GM12878 (cell line): ENCODE results near the gene PRG3. TPM values are rescaled to one million over a fixed set of nuclear protein-coding genes. Genes with fewer than 3 reads are reported as not detected.

Source experiments
- ATAC-seq: fragments of 200-7000 bp; cut with Tn5 transposase; 3 replicates; pipeline ENCODE4 v1.9.1; 2020; ENCODE audit warnings: mild to moderate bottlenecking, moderate library complexity
- BruUV-seq: library from RNA; stranded (reverse); fragments of 400-500 nt; replicated peaks from 2 replicates; lab custom pipeline; 2021; lab: Mats Ljungman, UMichigan
- CTCF ChIA-PET: fragments of 300-600 bp; sonication (Branson Sonifier 250); formaldehyde crosslinking; extraction: SDS; loops from one replicate; lab custom pipeline; 2021; ENCODE audit warnings: inconsistent platforms; lab: Yijun Ruan, JAX
- POLR2A ChIA-PET: fragments of 350-600 bp; formaldehyde crosslinking; extraction: SDS; loops from one replicate; lab custom pipeline; 2021; ENCODE audit warnings: inconsistent platforms; lab: Charles Lee
- RAD21 ChIA-PET: fragments of 300-600 bp; sonication (Branson Sonifier 250); formaldehyde crosslinking; loops from one replicate; lab custom pipeline; 2023; ENCODE audit warnings: antibody characterized with exemption; ENCODE audit not compliant: unreplicated experiment; lab: Charles Lee
- SMC1A ChIA-PET: fragments of 300-600 bp; sonication (Branson Sonifier 250); formaldehyde crosslinking; loops from one replicate; lab custom pipeline; 2023; ENCODE audit not compliant: unreplicated experiment, uncharacterized antibody; lab: Charles Lee
- DNase-seq: peaks from one replicate; pipeline ENCODE4 v3.0.0-alpha.2; 2011; ENCODE audit warnings: low read depth, low spot score
- FAIRE-seq: peaks from 3 replicates; lab custom pipeline; 2011; peaks lifted over from hg19 to GRCh38; lab: Jason Lieb, UNC
- H2AFZ ChIP-seq: 2 replicates; pipeline ENCODE4 v1.6.0; 2011; ENCODE audit warnings: low read depth, low read length, control low read depth; ENCODE audit not compliant: control insufficient read depth
- H3K27ac ChIP-seq: 2 replicates; pipeline ENCODE4 v1.5.1; 2011; ENCODE audit warnings: control low read depth; ENCODE audit not compliant: control insufficient read depth, insufficient read depth
- H3K27me3 ChIP-seq, 2 experiments: replicated peaks in 1 of 2; 2 replicates each; pipeline versions ENCODE4 v1.6.0 to v1.6.1; 2011; ENCODE audit warnings: low read length in 1 of 2; ENCODE audit not compliant: control insufficient read depth in 2 of 2, insufficient read depth in 2 of 2
- H3K36me3 ChIP-seq, 2 experiments: 2 replicates each; pipeline ENCODE4 v1.5.1; 2011; ENCODE audit warnings: low read length in 1 of 2; ENCODE audit not compliant: control insufficient read depth in 2 of 2, insufficient read depth in 2 of 2
- H3K4me1 ChIP-seq: 2 replicates; pipeline ENCODE4 v1.6.1; 2011; ENCODE audit warnings: mild to moderate bottlenecking, low read length, moderate library complexity, mixed read lengths; ENCODE audit not compliant: control insufficient read depth, insufficient read depth
- H3K4me2 ChIP-seq: 2 replicates; pipeline ENCODE4 v1.6.0; 2011; ENCODE audit warnings: control low read depth; ENCODE audit not compliant: control insufficient read depth, insufficient read depth
- H3K4me3 ChIP-seq: fragments of 200-600 bp; sonication (generic); 2 replicates; pipeline ENCODE4 v1.5.1; 2016
- H3K79me2 ChIP-seq: 2 replicates; pipeline ENCODE4 v1.6.0; 2011; ENCODE audit warnings: low read length; ENCODE audit not compliant: control insufficient read depth, insufficient read depth
- H3K9ac ChIP-seq: 2 replicates; pipeline ENCODE4 v1.8.0; 2011; ENCODE audit warnings: low read length, control low read depth, mixed read lengths; ENCODE audit not compliant: control insufficient read depth, insufficient read depth
- H3K9me3 ChIP-seq: replicated peaks from 3 replicates; pipeline ENCODE4 v1.5.1; 2011; ENCODE audit warnings: mild to moderate bottlenecking, low read length; ENCODE audit not compliant: control insufficient read depth, insufficient read depth
- H4K20me1 ChIP-seq: 2 replicates; pipeline ENCODE4 v1.6.0; 2011; ENCODE audit not compliant: control insufficient read depth, insufficient read depth
- BCL11A ChIP-seq: IDR thresholded peaks from 2 replicates; pipeline ENCODE4 v1.6.1; 2011; ENCODE audit warnings: low read depth, low read length
- CBX3 ChIP-seq: fragments of 200-600 bp; sonication (generic); IDR thresholded peaks from 2 replicates; pipeline ENCODE4 v1.6.1; 2016; ENCODE audit warnings: low read depth, borderline replicate concordance
- ESRRA ChIP-seq: IDR thresholded peaks from 2 replicates; pipeline ENCODE4 v1.6.1; 2012; ENCODE audit warnings: mild to moderate bottlenecking, low read length, improper control_type of control experiment
- HDAC6 ChIP-seq: fragments of 200-600 bp; sonication (generic); IDR thresholded peaks from one replicate; pipeline ENCODE4 v1.8.0; 2017; ENCODE audit warnings: antibody characterized with exemption; ENCODE audit not compliant: unreplicated experiment
- IRF4 ChIP-seq: IDR thresholded peaks from 2 replicates; pipeline ENCODE4 v1.6.1; 2011; ENCODE audit warnings: low read depth, low read length
- MEF2B ChIP-seq: fragments of 450-650 bp; IDR thresholded peaks from 2 replicates; pipeline ENCODE4 v1.6.1; 2018; ENCODE audit warnings: mild to moderate bottlenecking, moderate library complexity; ENCODE audit not compliant: partially characterized antibody, poor library complexity, severe bottlenecking
- NR2C2 ChIP-seq: IDR thresholded peaks from 2 replicates; pipeline ENCODE4 v1.6.1; 2011; ENCODE audit warnings: borderline replicate concordance, low read depth; ENCODE audit not compliant: control insufficient read depth, insufficient read length
- PAX8 ChIP-seq: fragments of 450-650 bp; IDR thresholded peaks from 2 replicates; pipeline ENCODE4 v1.6.1; 2017; ENCODE audit warnings: mild to moderate bottlenecking, moderate library complexity
- POU2F2 ChIP-seq: IDR thresholded peaks from 3 replicates; pipeline ENCODE4 v1.6.1; 2011; ENCODE audit warnings: low read depth, mild to moderate bottlenecking, low read length, borderline replicate concordance
- SMAD1 ChIP-seq: fragments of 450-650 bp; IDR thresholded peaks from 2 replicates; pipeline ENCODE4 v1.6.1; 2018; ENCODE audit warnings: mild to moderate bottlenecking, low read depth; ENCODE audit not compliant: partially characterized antibody
- SMC3 ChIP-seq: IDR thresholded peaks from 2 replicates; pipeline ENCODE4 v1.6.1; 2011; ENCODE audit warnings: low read length, improper control_type of control experiment, borderline replicate concordance
- TAF1 ChIP-seq: IDR thresholded peaks from 2 replicates; pipeline ENCODE4 v1.6.1; 2011; ENCODE audit warnings: mild to moderate bottlenecking, low read depth, low read length, borderline replicate concordance
- TBL1XR1 ChIP-seq: IDR thresholded peaks from 2 replicates; pipeline ENCODE4 v1.6.1; 2012; ENCODE audit warnings: low read depth, low read length, improper control_type of control experiment
- TCF7 ChIP-seq: IDR thresholded peaks from 2 replicates; pipeline ENCODE4 v1.6.1; 2014; ENCODE audit warnings: antibody characterized with exemption, borderline replicate concordance
- YY1 ChIP-seq: IDR thresholded peaks from 2 replicates; pipeline ENCODE4 v1.6.1; 2011; ENCODE audit warnings: low read depth, mild to moderate bottlenecking, low read length
- WGBS: methylation state at CpG from one replicate; pipeline ENCODE4 v1.1.6; 2016; ENCODE audit warnings: low lambda C conversion rate; ENCODE audit not compliant: insufficient replicate concordance, insufficient coverage; ENCODE audit errors: missing lambda C conversion rate; 5-methylcytosine and 5-hydroxymethylcytosine counted together
- in situ Hi-C: fragments of 300-500 bp; cut with MboI; formaldehyde crosslinking; loops from 9 replicates; pipeline ENCODE4 v1.14.3; 2018; ENCODE audit warnings: mixed read lengths
- intact Hi-C: fragments of 100-400 bp; cut with micrococcal nuclease; formaldehyde crosslinking; loops from one replicate; pipeline ENCODE4 v1.14.2; 2022; ENCODE audit not compliant: unreplicated experiment
- polyA plus RNA-seq, 11 experiments: library from polyadenylated mRNA; depleted of rRNA in 4 of 11; unstranded in 6 of 11; stranded (reverse) in 5 of 11; fragments of >200 nt; fragmentation: Nextera tagmentation in 4 of 11; fragmentation: Illumina TruSeq in 1 of 11; extraction: Ambion mirVana in 4 of 11; extraction: Trizol in 1 of 11; gene quantifications; 1 replicate in 1 of 11; 2 replicates in 10 of 11; pipeline versions ENCODE4 v1.2.1 to v1.2.3, GENCODE V29; 2011 to 2016; ENCODE audit warnings: inconsistent platforms in 2 of 11, missing spikeins in 2 of 11, low read depth in 1 of 11
- total RNA-seq, 4 experiments: library from RNA; depleted of rRNA in 3 of 4; stranded (reverse); fragments of >200 nt in 3 of 4; fragmentation: Illumina TruSeq in 1 of 4; extraction: Trizol in 1 of 4; gene quantifications; 2 replicates each; pipeline versions ENCODE4 v1.2.1 to v1.2.3, GENCODE V29; 2013 to 2021
- TF ChIP-seq, protein P1 (sequence below): fragments of 450-650 bp; formaldehyde crosslinking; IDR thresholded peaks from 2 replicates; pipeline ENCODE4 v1.4.0; 2022; ENCODE audit warnings: mild to moderate bottlenecking, moderate library complexity
- TF ChIP-seq, protein P2 (sequence below), 3 experiments: IDR thresholded peaks in 2 of 3; conservative IDR thresholded peaks in 1 of 3; 2 replicates each; pipeline ENCODE4 v1.5.1; 2011; ENCODE audit warnings: low read depth in 3 of 3, low read length in 3 of 3, mild to moderate bottlenecking in 3 of 3, control low read depth in 2 of 3, moderate library complexity in 2 of 3, inconsistent platforms in 1 of 3, mixed read lengths in 1 of 3; ENCODE audit not compliant: control insufficient read depth in 2 of 3, insufficient read depth in 1 of 3; ENCODE audit errors: extremely low read depth in 1 of 3

The PRG3 gene
- total and polyA plus RNA-seq, 10 of the 15 experiments (the other 5 are each of a cell fraction or from before 2014, with no cell fraction given) = not detected

DNA sequence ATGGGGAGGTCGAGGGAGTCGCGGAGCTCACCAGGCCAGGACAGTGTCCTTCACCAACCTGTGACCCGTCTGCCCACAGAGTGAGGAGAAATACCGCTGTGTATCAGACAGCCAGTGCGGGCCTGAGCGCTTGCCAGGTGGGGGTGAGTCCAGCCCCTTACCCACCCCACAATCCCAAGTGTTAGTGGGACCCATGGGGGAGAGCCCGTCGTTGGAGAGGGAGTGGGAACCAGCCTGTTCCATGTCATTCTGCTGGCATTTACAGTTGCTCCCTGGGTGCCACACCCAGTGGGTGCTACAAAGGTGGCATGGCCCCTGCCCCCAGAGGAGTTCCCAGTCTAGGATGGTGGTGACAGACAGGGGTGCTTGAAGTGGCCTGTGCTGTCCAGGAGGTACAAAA, 33.6 kb downstream of the PRG3 start (continued):
- TF ChIP-seq NR2C2 (no peak), MEF2B (no peak), ESRRA (no peak)
- TF ChIP-seq, protein P1, sequence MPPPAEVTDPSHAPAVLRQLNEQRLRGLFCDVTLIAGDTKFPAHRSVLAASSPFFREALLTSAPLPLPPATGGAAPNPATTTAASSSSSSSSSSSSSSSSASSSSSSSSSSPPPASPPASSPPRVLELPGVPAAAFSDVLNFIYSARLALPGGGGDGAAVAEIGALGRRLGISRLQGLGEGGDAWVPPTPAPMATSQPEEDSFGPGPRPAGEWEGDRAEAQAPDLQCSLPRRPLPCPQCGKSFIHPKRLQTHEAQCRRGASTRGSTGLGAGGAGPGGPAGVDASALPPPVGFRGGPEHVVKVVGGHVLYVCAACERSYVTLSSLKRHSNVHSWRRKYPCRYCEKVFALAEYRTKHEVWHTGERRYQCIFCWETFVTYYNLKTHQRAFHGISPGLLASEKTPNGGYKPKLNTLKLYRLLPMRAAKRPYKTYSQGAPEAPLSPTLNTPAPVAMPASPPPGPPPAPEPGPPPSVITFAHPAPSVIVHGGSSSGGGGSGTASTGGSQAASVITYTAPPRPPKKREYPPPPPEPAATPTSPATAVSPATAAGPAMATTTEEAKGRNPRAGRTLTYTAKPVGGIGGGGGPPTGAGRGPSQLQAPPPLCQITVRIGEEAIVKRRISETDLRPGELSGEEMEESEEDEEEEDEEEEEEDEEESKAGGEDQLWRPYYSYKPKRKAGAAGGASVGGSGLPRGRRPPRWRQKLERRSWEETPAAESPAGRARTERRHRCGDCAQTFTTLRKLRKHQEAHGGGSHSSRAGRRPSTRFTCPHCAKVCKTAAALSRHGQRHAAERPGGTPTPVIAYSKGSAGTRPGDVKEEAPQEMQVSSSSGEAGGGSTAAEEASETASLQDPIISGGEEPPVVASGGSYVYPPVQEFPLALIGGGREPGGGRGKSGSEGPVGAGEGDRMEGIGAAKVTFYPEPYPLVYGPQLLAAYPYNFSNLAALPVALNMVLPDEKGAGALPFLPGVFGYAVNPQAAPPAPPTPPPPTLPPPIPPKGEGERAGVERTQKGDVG (CRISPR knock-in tag) = no peak

- RAD21 ChIA-PET = interaction anchor here (0.7 to 2.4 kb wide), 31 partner anchors 10 to 455 kb away, joined by 3 to 23 read pairs (median 4); partner anchors contain the start of genes RTN4RL2, SLC43A1, SSRP1 and UBE2L6
- no TSS peak for BruUV-seq
- Histone ChIP-seq H3K36me3 (no peaks in the 10 kb centered on the region), H3K79me2 (no peaks in the 10 kb centered on the region), H2AFZ (peak overlapping the region; percentile 83), H3K9ac (no peak overlapping the region), H3K27ac (no peak overlapping the region), H3K4me3 (no peak overlapping the region), H3K4me1 (no peaks in the 10 kb centered on the region; the same call in 1 of the 2 replicates), H3K9me3 (no peaks in the 10 kb centered on the region; the same call in 2 of the 3 replicates), H3K27me3 (peaks cover 0 to 4% of the 10 kb centered on the region in 2 experiments; a peak in 1 of 4 replicates), H4K20me1 (no peaks in the 10 kb centered on the region), H3K4me2 (no peak overlapping the region)
- intact Hi-C loops (loop anchor here (1.0 to 10.0 kb wide), 5 partner anchors 112 to 1159 kb away; partner anchors contain the start of gene OR5B21), in situ Hi-C loops (loop anchor here (5.0 to 25.0 kb wide), 5 partner anchors 137 to 1242 kb away; partner anchors contain the start of genes LPXN, OR5B21, TIMM10 and ZFP91)
- POLR2A ChIA-PET = no interaction called here
- SMC1A ChIA-PET = interaction anchor here (0.6 to 1.7 kb wide), 20 partner anchors 9 to 941 kb away, joined by 3 to 7 read pairs (median 4); partner anchors contain the start of gene RTN4RL2
- peak; percentile 83 for ATAC-seq
- peak; percentile 87 for FAIRE-seq
- no peak for DNase-seq
- 15% methylated on average over 8 of the region's 11 CpGs for WGBS
- CTCF ChIA-PET = interaction anchor here (0.6 to 4.5 kb wide), 33 partner anchors 8 to 584 kb away, joined by 3 to 41 read pairs (median 4); partner anchors contain the start of genes CLP1, P2RX3, SLC43A1 and UBE2L6
- TF ChIP-seq TAF1 (no peak), SMC3 (peak; percentile 56), IRF4 (no peak), CBX3 (no peak), TBL1XR1 (no peak), YY1 (0 out of 2 replicates have a peak, but pooled peaks have one; percentile 42), SMAD1 (no peak), POU2F2 (no peak), TCF7 (no peak), NR2C2 (no peak), HDAC6 (no peak), BCL11A (no peak), MEF2B (no peak), PAX8 (no peak)
- TF ChIP-seq, protein P2, sequence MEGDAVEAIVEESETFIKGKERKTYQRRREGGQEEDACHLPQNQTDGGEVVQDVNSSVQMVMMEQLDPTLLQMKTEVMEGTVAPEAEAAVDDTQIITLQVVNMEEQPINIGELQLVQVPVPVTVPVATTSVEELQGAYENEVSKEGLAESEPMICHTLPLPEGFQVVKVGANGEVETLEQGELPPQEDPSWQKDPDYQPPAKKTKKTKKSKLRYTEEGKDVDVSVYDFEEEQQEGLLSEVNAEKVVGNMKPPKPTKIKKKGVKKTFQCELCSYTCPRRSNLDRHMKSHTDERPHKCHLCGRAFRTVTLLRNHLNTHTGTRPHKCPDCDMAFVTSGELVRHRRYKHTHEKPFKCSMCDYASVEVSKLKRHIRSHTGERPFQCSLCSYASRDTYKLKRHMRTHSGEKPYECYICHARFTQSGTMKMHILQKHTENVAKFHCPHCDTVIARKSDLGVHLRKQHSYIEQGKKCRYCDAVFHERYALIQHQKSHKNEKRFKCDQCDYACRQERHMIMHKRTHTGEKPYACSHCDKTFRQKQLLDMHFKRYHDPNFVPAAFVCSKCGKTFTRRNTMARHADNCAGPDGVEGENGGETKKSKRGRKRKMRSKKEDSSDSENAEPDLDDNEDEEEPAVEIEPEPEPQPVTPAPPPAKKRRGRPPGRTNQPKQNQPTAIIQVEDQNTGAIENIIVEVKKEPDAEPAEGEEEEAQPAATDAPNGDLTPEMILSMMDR (IDR thresholded peaks at IDR 0.05 in 2 of 3, conservative IDR thresholded peaks at IDR 0.05 in 1 of 3; ENCODE audit: control insufficient read depth in 2 of 3, extremely low read depth in 1 of 3, insufficient read depth in 1 of 3, low read depth in 3 of 3, low read length in 3 of 3) = peak; percentile 66 to 77 (median 75); a peak in 5 of 6 replicates
These were observed 35.3 kb downstream of the PRG3 start for GRCh38 chr11:57345555-57346211.
